Measurements from ENCODE around the gene AWAT2.

DNA sequence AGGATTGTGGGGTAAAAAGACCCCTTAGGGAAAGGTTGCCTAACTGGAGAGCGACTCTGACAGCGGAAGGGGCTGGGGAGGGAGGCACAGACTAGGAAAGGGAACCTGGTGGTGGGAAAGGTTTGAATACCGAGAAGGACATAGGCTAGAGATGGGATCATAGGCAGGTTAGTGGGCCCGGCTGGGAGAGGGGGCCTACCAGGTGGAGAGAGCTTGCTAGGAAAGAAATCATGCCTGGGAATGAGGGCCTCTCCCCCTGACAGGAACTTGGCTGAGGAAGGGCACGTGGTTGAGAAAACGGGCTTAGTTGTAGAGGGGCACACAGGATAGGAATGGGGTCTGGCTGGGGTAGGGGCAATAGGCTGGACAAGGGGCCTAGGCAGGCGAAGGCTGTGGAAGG lies 16.9 kb upstream of the AWAT2 start:
- TF ChIP-seq PAX5 (IDR thresholded peaks at IDR 0.05; ENCODE audit: insufficient read depth, low read length, severe bottlenecking) (no peak), POLR2AphosphoS5 (IDR thresholded peaks at IDR 0.05; ENCODE audit: low read depth, low read length) (no peak), POLR2A (IDR thresholded peaks at IDR 0.05; ENCODE audit: low read depth, low read length) (no peak), TAF1 (IDR thresholded peaks at IDR 0.05; ENCODE audit: low read depth, low read length) (no peak), SPI1 (IDR thresholded peaks at IDR 0.05; ENCODE audit: low read depth, low read length) (no peak)
